GM18507 (cell line): ENCODE measurements around the gene CDH10.

ENCODE experiments used
- DNase-seq: peaks from one replicate; pipeline ENCODE4 v3.0.0; 2011; ENCODE audit warnings: low read depth; ENCODE audit not compliant: insufficient read length; ENCODE audit errors: extremely low spot score
- FAIRE-seq: peaks from 2 replicates; lab custom pipeline; 2011; peaks lifted over from hg19 to GRCh38; lab: Jason Lieb, UNC

Gene CDH10

GRCh38 chr5:24644761-24645160 is at the start of gene CDH10:
Gene CDH10 (minus strand): TSS chr5:24644978. CDS start chr5:24593490, 51,488 bp downstream.
- DNase-seq (no peak), FAIRE-seq (no peak)

- DNase-seq (no peak), FAIRE-seq (no peak)
These were observed 48.8 kb upstream of the CDH10 start for GRCh38 chr5:24693609-24694008.

GRCh38 chr5:24691074-24691473 is 46.3 kb upstream of the CDH10 start:
- no peak for FAIRE-seq
- no peak for DNase-seq

GRCh38 chr5:24681106-24681505 is 36.3 kb upstream of the CDH10 start:
- FAIRE-seq (no peak), DNase-seq (no peak)

GRCh38 chr5:24668050-24668449 is 23.3 kb upstream of the CDH10 start:
- FAIRE-seq (no peak), DNase-seq (no peak)

GRCh38 chr5:24649531-24649930 is 4.8 kb upstream of the CDH10 start:
- DNase-seq: no peak
- FAIRE-seq: no peak

GRCh38 chr5:24646915-24647314 is 2.1 kb upstream of the CDH10 start:
- DNase-seq (no peak), FAIRE-seq (no peak)

- DNase-seq: no peak
- FAIRE-seq: no peak
These were observed 705 bp upstream of the CDH10 start for GRCh38 chr5:24645483-24645882.

- no peak for DNase-seq
- no peak for FAIRE-seq
These were observed 898 bp downstream of the CDH10 start for GRCh38 chr5:24643880-24644279.

GRCh38 chr5:24643156-24643555 is 1.6 kb downstream of the CDH10 start:
- DNase-seq (no peak), FAIRE-seq (no peak)

- DNase-seq (no peak), FAIRE-seq (no peak)
These were observed 2.8 kb downstream of the CDH10 start for GRCh38 chr5:24642022-24642421.

GRCh38 chr5:24635209-24635608 is 9.6 kb downstream of the CDH10 start:
- no peak for DNase-seq
- no peak for FAIRE-seq

GRCh38 chr5:24633715-24634325 is 11.0 kb downstream of the CDH10 start:
- DNase-seq (no peak), FAIRE-seq (no peak)

- no peak for DNase-seq
- no peak for FAIRE-seq
These were observed 12.4 kb downstream of the CDH10 start for GRCh38 chr5:24632353-24632752.

- no peak for DNase-seq
- FAIRE-seq: no peak
These were observed 13.9 kb downstream of the CDH10 start for GRCh38 chr5:24630918-24631317.

GRCh38 chr5:24629798-24630197 is 15.0 kb downstream of the CDH10 start:
- DNase-seq (no peak), FAIRE-seq (no peak)

- FAIRE-seq: no peak
- DNase-seq: no peak
These were observed 19.9 kb downstream of the CDH10 start for GRCh38 chr5:24624872-24625271.

GRCh38 chr5:24623624-24624023 is 21.2 kb downstream of the CDH10 start:
- FAIRE-seq (no peak), DNase-seq (no peak)

- DNase-seq (no peak), FAIRE-seq (no peak)
These were observed 21.7 kb downstream of the CDH10 start for GRCh38 chr5:24623031-24623430.

GRCh38 chr5:24621792-24622191 is 23.0 kb downstream of the CDH10 start:
- FAIRE-seq (no peak), DNase-seq (no peak)

- FAIRE-seq: no peak
- DNase-seq: no peak
These were observed 28.2 kb downstream of the CDH10 start for GRCh38 chr5:24616566-24616965.

GRCh38 chr5:24615159-24615558 is 29.6 kb downstream of the CDH10 start:
- FAIRE-seq (no peak), DNase-seq (no peak)
